GM12878 (cell line): ENCODE results near the gene FKBP8. TPM values are rescaled to one million over a fixed set of nuclear protein-coding genes. Genes with fewer than 3 reads are reported as not detected.

Source experiments
- ATAC-seq: fragments of 200-7000 bp; cut with Tn5 transposase; 3 replicates; pipeline ENCODE4 v1.9.1; 2020; ENCODE audit warnings: mild to moderate bottlenecking, moderate library complexity
- BruUV-seq: library from RNA; stranded (reverse); fragments of 400-500 nt; replicated peaks from 2 replicates; lab custom pipeline; 2021; lab: Mats Ljungman, UMichigan
- CTCF ChIA-PET: fragments of 300-600 bp; sonication (Branson Sonifier 250); formaldehyde crosslinking; extraction: SDS; loops from one replicate; lab custom pipeline; 2021; ENCODE audit warnings: inconsistent platforms; lab: Yijun Ruan, JAX
- POLR2A ChIA-PET: fragments of 350-600 bp; formaldehyde crosslinking; extraction: SDS; loops from one replicate; lab custom pipeline; 2021; ENCODE audit warnings: inconsistent platforms; lab: Charles Lee
- RAD21 ChIA-PET: fragments of 300-600 bp; sonication (Branson Sonifier 250); formaldehyde crosslinking; loops from one replicate; lab custom pipeline; 2023; ENCODE audit warnings: antibody characterized with exemption; ENCODE audit not compliant: unreplicated experiment; lab: Charles Lee
- SMC1A ChIA-PET: fragments of 300-600 bp; sonication (Branson Sonifier 250); formaldehyde crosslinking; loops from one replicate; lab custom pipeline; 2023; ENCODE audit not compliant: unreplicated experiment, uncharacterized antibody; lab: Charles Lee
- DNase-seq: peaks from one replicate; pipeline ENCODE4 v3.0.0-alpha.2; 2011; ENCODE audit warnings: low read depth, low spot score
- FAIRE-seq: peaks from 3 replicates; lab custom pipeline; 2011; peaks lifted over from hg19 to GRCh38; lab: Jason Lieb, UNC
- H2AFZ ChIP-seq: 2 replicates; pipeline ENCODE4 v1.6.0; 2011; ENCODE audit warnings: low read depth, low read length, control low read depth; ENCODE audit not compliant: control insufficient read depth
- H3K27ac ChIP-seq: 2 replicates; pipeline ENCODE4 v1.5.1; 2011; ENCODE audit warnings: control low read depth; ENCODE audit not compliant: control insufficient read depth, insufficient read depth
- H3K27me3 ChIP-seq, 2 experiments: replicated peaks in 1 of 2; 2 replicates each; pipeline versions ENCODE4 v1.6.0 to v1.6.1; 2011; ENCODE audit warnings: low read length in 1 of 2; ENCODE audit not compliant: control insufficient read depth in 2 of 2, insufficient read depth in 2 of 2
- H3K36me3 ChIP-seq, 2 experiments: 2 replicates each; pipeline ENCODE4 v1.5.1; 2011; ENCODE audit warnings: low read length in 1 of 2; ENCODE audit not compliant: control insufficient read depth in 2 of 2, insufficient read depth in 2 of 2
- H3K4me1 ChIP-seq: 2 replicates; pipeline ENCODE4 v1.6.1; 2011; ENCODE audit warnings: mild to moderate bottlenecking, low read length, moderate library complexity, mixed read lengths; ENCODE audit not compliant: control insufficient read depth, insufficient read depth
- H3K4me2 ChIP-seq: 2 replicates; pipeline ENCODE4 v1.6.0; 2011; ENCODE audit warnings: control low read depth; ENCODE audit not compliant: control insufficient read depth, insufficient read depth
- H3K4me3 ChIP-seq: fragments of 200-600 bp; sonication (generic); 2 replicates; pipeline ENCODE4 v1.5.1; 2016
- H3K79me2 ChIP-seq: 2 replicates; pipeline ENCODE4 v1.6.0; 2011; ENCODE audit warnings: low read length; ENCODE audit not compliant: control insufficient read depth, insufficient read depth
- H3K9ac ChIP-seq: 2 replicates; pipeline ENCODE4 v1.8.0; 2011; ENCODE audit warnings: low read length, control low read depth, mixed read lengths; ENCODE audit not compliant: control insufficient read depth, insufficient read depth
- H3K9me3 ChIP-seq: replicated peaks from 3 replicates; pipeline ENCODE4 v1.5.1; 2011; ENCODE audit warnings: mild to moderate bottlenecking, low read length; ENCODE audit not compliant: control insufficient read depth, insufficient read depth
- H4K20me1 ChIP-seq: 2 replicates; pipeline ENCODE4 v1.6.0; 2011; ENCODE audit not compliant: control insufficient read depth, insufficient read depth
- BCL11A ChIP-seq: IDR thresholded peaks from 2 replicates; pipeline ENCODE4 v1.6.1; 2011; ENCODE audit warnings: low read depth, low read length
- E4F1 ChIP-seq: fragments of 450-650 bp; IDR thresholded peaks from 2 replicates; pipeline ENCODE4 v1.6.1; 2018; ENCODE audit warnings: borderline replicate concordance, mild to moderate bottlenecking; ENCODE audit not compliant: partially characterized antibody
- EGR1 ChIP-seq, 2 experiments: IDR thresholded peaks; 1 replicate in 1 of 2; 2 replicates in 1 of 2; pipeline ENCODE4 v1.6.1; 2011 to 2012; ENCODE audit warnings: low read depth in 2 of 2, low read length in 2 of 2, borderline replicate concordance in 1 of 2, mild to moderate bottlenecking in 1 of 2, moderate library complexity in 1 of 2
- MTA2 ChIP-seq: fragments of 450-650 bp; IDR thresholded peaks from 2 replicates; pipeline ENCODE4 v1.6.1; 2016; ENCODE audit warnings: low read depth, mild to moderate bottlenecking, moderate library complexity
- NBN ChIP-seq: fragments of 450-650 bp; IDR thresholded peaks from 2 replicates; pipeline ENCODE4 v1.6.1; 2016
- PAX5 ChIP-seq: IDR thresholded peaks from 2 replicates; pipeline ENCODE4 v1.6.1; 2011; ENCODE audit warnings: low read depth, low read length, borderline replicate concordance
- PBX3 ChIP-seq: IDR thresholded peaks from 2 replicates; pipeline ENCODE4 v1.6.1; 2011; ENCODE audit warnings: mild to moderate bottlenecking, low read depth, low read length, moderate library complexity; ENCODE audit not compliant: insufficient replicate concordance
- RCOR1 ChIP-seq: conservative IDR thresholded peaks from 2 replicates; pipeline ENCODE4 v1.6.1; 2012; ENCODE audit warnings: low read depth, low read length, improper control_type of control experiment
- RELB ChIP-seq: fragments of 450-650 bp; IDR thresholded peaks from 2 replicates; pipeline ENCODE4 v1.6.1; 2017; ENCODE audit warnings: low read depth, mild to moderate bottlenecking, moderate library complexity
- REST ChIP-seq: IDR thresholded peaks from 2 replicates; pipeline ENCODE4 v1.6.1; 2012; ENCODE audit warnings: mild to moderate bottlenecking, low read depth, low read length
- RUNX3 ChIP-seq: IDR thresholded peaks from 2 replicates; pipeline ENCODE4 v1.6.1; 2012; ENCODE audit warnings: low read length, inconsistent platforms
- WGBS: methylation state at CpG from one replicate; pipeline ENCODE4 v1.1.6; 2016; ENCODE audit warnings: low lambda C conversion rate; ENCODE audit not compliant: insufficient replicate concordance, insufficient coverage; ENCODE audit errors: missing lambda C conversion rate; 5-methylcytosine and 5-hydroxymethylcytosine counted together
- in situ Hi-C: fragments of 300-500 bp; cut with MboI; formaldehyde crosslinking; loops from 9 replicates; pipeline ENCODE4 v1.14.3; 2018; ENCODE audit warnings: mixed read lengths
- intact Hi-C: fragments of 100-400 bp; cut with micrococcal nuclease; formaldehyde crosslinking; loops from one replicate; pipeline ENCODE4 v1.14.2; 2022; ENCODE audit not compliant: unreplicated experiment
- polyA plus RNA-seq, 11 experiments: library from polyadenylated mRNA; depleted of rRNA in 4 of 11; unstranded in 6 of 11; stranded (reverse) in 5 of 11; fragments of >200 nt; fragmentation: Nextera tagmentation in 4 of 11; fragmentation: Illumina TruSeq in 1 of 11; extraction: Ambion mirVana in 4 of 11; extraction: Trizol in 1 of 11; gene quantifications; 1 replicate in 1 of 11; 2 replicates in 10 of 11; pipeline versions ENCODE4 v1.2.1 to v1.2.3, GENCODE V29; 2011 to 2016; ENCODE audit warnings: inconsistent platforms in 2 of 11, missing spikeins in 2 of 11, low read depth in 1 of 11
- total RNA-seq, 4 experiments: library from RNA; depleted of rRNA in 3 of 4; stranded (reverse); fragments of >200 nt in 3 of 4; fragmentation: Illumina TruSeq in 1 of 4; extraction: Trizol in 1 of 4; gene quantifications; 2 replicates each; pipeline versions ENCODE4 v1.2.1 to v1.2.3, GENCODE V29; 2013 to 2021

Gene FKBP8
- total and polyA plus RNA-seq, 10 of the 15 experiments (the other 5 are each of a cell fraction or from before 2014, with no cell fraction given), result 0.13 to 205 (median 95.4) TPM

GRCh38 chr19:18519962-18520847 is 23.2 kb downstream of the FKBP8 start:
- H3K9ac ChIP-seq, result peak overlapping the region; percentile 92
- ChIA-PET SMC1A (interaction anchor here (0.5 to 5.4 kb wide), 15 partner anchors 15 to 614 kb away, joined by 3 to 24 read pairs (median 4); partner anchors contain the start of genes KXD1, REX1BD and UBA52), CTCF (interaction anchor here (0.7 to 6.5 kb wide), 29 partner anchors 8 to 398 kb away, joined by 3 to 64 read pairs (median 6); partner anchors contain the start of genes FKBP8, KXD1, REX1BD and UBA52), RAD21 (interaction anchor here (0.9 to 5.1 kb wide), 18 partner anchors 18 to 329 kb away, joined by 3 to 35 read pairs (median 4); partner anchors contain the start of genes KXD1, REX1BD, UBA52 and UPF1), POLR2A (interaction anchor here (0.6 to 4.7 kb wide), 10 partner anchors 22 to 733 kb away, joined by 3 to 48 read pairs (median 6); partner anchors contain the start of genes KXD1, REX1BD and UBA52)
- DNase-seq (no peak), ATAC-seq (peak; percentile 51), FAIRE-seq (peak; percentile 95)
- in situ Hi-C loops, result no loop called here
- peak overlapping the region; percentile 95 for H3K4me2 ChIP-seq
- peaks cover 64% of the 10 kb centered on the region for H3K79me2 ChIP-seq
- BruUV-seq, result no TSS peak
- peaks cover 4% of the 10 kb centered on the region; the same call in 1 of the 2 replicates for H4K20me1 ChIP-seq
- H3K4me3 ChIP-seq, result peak overlapping the region; percentile 98
- H2AFZ ChIP-seq, result peak overlapping the region; percentile 69
- H3K27ac ChIP-seq, result peak overlapping the region; percentile 89
- WGBS, result 16% methylated on average over 17 of the region's 22 CpGs
- H3K4me1 ChIP-seq, result peaks cover 8% of the 10 kb centered on the region
- no peaks in the 10 kb centered on the region; a peak in 2 of 4 replicates for H3K36me3 ChIP-seq
- H3K9me3 ChIP-seq, result no peaks in the 10 kb centered on the region
- intact Hi-C loops, result no loop called here
- H3K27me3 ChIP-seq, result no peaks in the 10 kb centered on the region
- TF ChIP-seq E4F1 (no peak), BCL11A (no peak), EGR1 (IDR thresholded peaks at IDR 0.05; ENCODE audit: borderline replicate concordance in 1 of 2, low read depth in 2 of 2, low read length in 2 of 2) (peak in 1 of 2 experiments; percentile 33; a peak in 1 of 3 replicates), RUNX3 (peak; percentile 23; the same call in 1 of the 2 replicates), RCOR1 (0 out of 2 replicates have a peak, but pooled peaks have one; percentile 76), MTA2 (0 out of 2 replicates have a peak, but pooled peaks have one; percentile 16), RELB (peak; percentile 68), REST (no peak), PAX5 (0 out of 2 replicates have a peak, but pooled peaks have one; percentile 54), NBN (peak; percentile 40; the same call in 1 of the 2 replicates), PBX3 (peak; percentile 44)
